Breast epithelium (tissue), 4 donors: Measurements from ENCODE around the gene FHDC1. TPM values are rescaled to one million over a fixed set of nuclear protein-coding genes. Genes with fewer than 3 reads are reported as not detected.

Experiments
- DNase-seq, 2 donors: peaks; one replicate each; pipeline ENCODE4 v3.0.0-alpha.2; 2019; ENCODE audit warnings: low spot score in 2 of 2
- H3K27ac ChIP-seq, 2 donors: fragments of 200-600 bp; sonication (generic) in 1 of 2; one replicate each; pipeline ENCODE4 v1.5.1; 2016 to 2019; ENCODE audit warnings: mild to moderate bottlenecking in 1 of 2
- H3K27me3 ChIP-seq, 2 donors: fragments of 200-600 bp; sonication (generic) in 1 of 2; one replicate each; pipeline versions ENCODE4 v1.5.1 to v1.6.0; 2017 to 2019; ENCODE audit warnings: control low read depth in 1 of 2, mild to moderate bottlenecking in 1 of 2
- H3K36me3 ChIP-seq: fragments of 200-600 bp; one replicate; pipeline ENCODE4 v1.5.1; 2019
- H3K4me1 ChIP-seq, 2 donors: fragments of 200-600 bp; sonication (generic); one replicate each; pipeline ENCODE4 v1.5.1; 2016 to 2019; ENCODE audit warnings: control low read depth in 1 of 2
- H3K4me3 ChIP-seq, 3 donors: fragments of 200-600 bp; sonication (generic); 1 replicate in 2 of 3; 2 replicates in 1 of 3; pipeline ENCODE4 v1.5.1; 2016 to 2019; ENCODE audit warnings: mild to moderate bottlenecking in 3 of 3, moderate library complexity in 2 of 3
- H3K9me3 ChIP-seq, 2 donors: fragments of 200-600 bp; sonication (generic) in 1 of 2; one replicate each; pipeline ENCODE4 v1.5.1; 2016 to 2019; ENCODE audit warnings: control low read depth in 1 of 2
- POLR2A ChIP-seq: fragments of 450-650 bp; IDR thresholded peaks from one replicate; pipeline ENCODE4 v1.6.1; 2016; ENCODE audit warnings: antibody characterized with exemption, mild to moderate bottlenecking, moderate library complexity
- POLR2AphosphoS5 ChIP-seq, 3 donors: sonication (generic); formaldehyde crosslinking; IDR thresholded peaks; one replicate each; pipeline ENCODE4 v1.6.1; 2017; ENCODE audit warnings: antibody characterized with exemption in 3 of 3
- intact Hi-C: fragments of 100-400 bp; cut with DNase I; formaldehyde crosslinking; loops from one replicate; pipeline ENCODE4 v1.15.1; 2023; ENCODE audit warnings: low total_unique reads
- total RNA-seq, 3 donors: library from RNA; depleted of rRNA; stranded (reverse); fragments of >200 nt; gene quantifications; one replicate each; pipeline ENCODE4 v1.1.0, GENCODE V29; 2016
- TF ChIP-seq, protein P1 (sequence below), 3 donors: fragments of 450-650 bp; IDR thresholded peaks; one replicate each; pipeline ENCODE4 v1.5.1; 2016 to 2017; ENCODE audit warnings: antibody characterized with exemption in 3 of 3, mild to moderate bottlenecking in 3 of 3, moderate library complexity in 3 of 3

FHDC1 gene
- total RNA-seq, 3 donors from 2014 or later = 0.48 to 2.3 (median 2.0) TPM

DNA sequence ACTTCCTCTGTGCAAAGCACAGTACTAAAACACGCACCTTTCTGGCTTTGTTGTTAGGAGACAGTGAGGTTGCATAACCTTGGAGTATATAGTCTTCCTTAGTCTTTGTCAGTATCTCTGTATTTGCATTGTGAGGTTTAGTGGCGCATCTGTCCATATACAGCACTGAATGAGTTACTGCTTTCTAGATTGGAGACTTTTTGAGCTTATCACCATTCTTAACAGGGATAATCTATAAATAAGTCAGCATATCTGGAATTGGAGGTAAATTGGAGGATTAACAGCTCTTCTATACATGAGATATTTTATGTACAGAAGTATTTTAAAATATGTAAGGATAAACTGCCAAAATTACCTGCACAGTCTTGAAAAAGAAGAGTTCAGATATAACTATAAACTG lies 4.3 kb downstream of the FHDC1 start:
- H3K4me3 ChIP-seq = no peak overlapping the region
- TF ChIP-seq POLR2AphosphoS5 (IDR thresholded peaks at IDR 0.05) (no peak), POLR2A (no peak)
- TF ChIP-seq, protein P1, sequence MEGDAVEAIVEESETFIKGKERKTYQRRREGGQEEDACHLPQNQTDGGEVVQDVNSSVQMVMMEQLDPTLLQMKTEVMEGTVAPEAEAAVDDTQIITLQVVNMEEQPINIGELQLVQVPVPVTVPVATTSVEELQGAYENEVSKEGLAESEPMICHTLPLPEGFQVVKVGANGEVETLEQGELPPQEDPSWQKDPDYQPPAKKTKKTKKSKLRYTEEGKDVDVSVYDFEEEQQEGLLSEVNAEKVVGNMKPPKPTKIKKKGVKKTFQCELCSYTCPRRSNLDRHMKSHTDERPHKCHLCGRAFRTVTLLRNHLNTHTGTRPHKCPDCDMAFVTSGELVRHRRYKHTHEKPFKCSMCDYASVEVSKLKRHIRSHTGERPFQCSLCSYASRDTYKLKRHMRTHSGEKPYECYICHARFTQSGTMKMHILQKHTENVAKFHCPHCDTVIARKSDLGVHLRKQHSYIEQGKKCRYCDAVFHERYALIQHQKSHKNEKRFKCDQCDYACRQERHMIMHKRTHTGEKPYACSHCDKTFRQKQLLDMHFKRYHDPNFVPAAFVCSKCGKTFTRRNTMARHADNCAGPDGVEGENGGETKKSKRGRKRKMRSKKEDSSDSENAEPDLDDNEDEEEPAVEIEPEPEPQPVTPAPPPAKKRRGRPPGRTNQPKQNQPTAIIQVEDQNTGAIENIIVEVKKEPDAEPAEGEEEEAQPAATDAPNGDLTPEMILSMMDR (IDR thresholded peaks at IDR 0.05) = no peak
- no peak for DNase-seq
- H3K27ac ChIP-seq = no peak overlapping the region
- no peaks in the 10 kb centered on the region for H3K4me1 ChIP-seq
- H3K9me3 ChIP-seq = no peaks in the 10 kb centered on the region
- intact Hi-C loops = no loop called here
- H3K27me3 ChIP-seq = no peaks in the 10 kb centered on the region
- no peaks in the 10 kb centered on the region for H3K36me3 ChIP-seq

DNA sequence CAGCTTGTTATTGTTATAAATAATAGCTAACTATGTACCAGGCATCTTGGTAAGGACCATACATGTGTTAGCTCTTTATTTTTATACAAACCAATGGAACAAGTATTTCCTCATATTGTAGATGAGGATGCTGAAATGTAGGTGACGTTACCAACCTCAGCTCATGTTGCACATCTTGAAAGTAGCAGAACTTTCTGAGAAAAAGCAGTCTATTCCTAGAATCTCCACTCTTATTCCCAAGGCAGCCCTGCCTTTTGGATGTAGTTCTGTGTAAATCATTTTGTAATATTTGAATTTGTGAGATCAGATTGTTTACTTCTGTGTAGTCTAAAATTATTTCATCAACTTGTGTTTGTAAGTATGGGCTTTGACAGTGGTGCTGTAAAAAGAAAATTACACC lies 5.3 kb downstream of the FHDC1 start:
- DNase-seq = no peak
- no peak overlapping the region for H3K4me3 ChIP-seq
- no peaks in the 10 kb centered on the region for H3K27me3 ChIP-seq
- no peaks in the 10 kb centered on the region for H3K9me3 ChIP-seq
- H3K4me1 ChIP-seq = no peaks in the 10 kb centered on the region
- no peak for TF ChIP-seq POLR2AphosphoS5 (IDR thresholded peaks at IDR 0.05)
- TF ChIP-seq, protein P1 (IDR thresholded peaks at IDR 0.05) = no peak
- TF ChIP-seq POLR2A = no peak
- intact Hi-C loops = no loop called here
- no peaks in the 10 kb centered on the region for H3K36me3 ChIP-seq
- no peak overlapping the region for H3K27ac ChIP-seq

DNA sequence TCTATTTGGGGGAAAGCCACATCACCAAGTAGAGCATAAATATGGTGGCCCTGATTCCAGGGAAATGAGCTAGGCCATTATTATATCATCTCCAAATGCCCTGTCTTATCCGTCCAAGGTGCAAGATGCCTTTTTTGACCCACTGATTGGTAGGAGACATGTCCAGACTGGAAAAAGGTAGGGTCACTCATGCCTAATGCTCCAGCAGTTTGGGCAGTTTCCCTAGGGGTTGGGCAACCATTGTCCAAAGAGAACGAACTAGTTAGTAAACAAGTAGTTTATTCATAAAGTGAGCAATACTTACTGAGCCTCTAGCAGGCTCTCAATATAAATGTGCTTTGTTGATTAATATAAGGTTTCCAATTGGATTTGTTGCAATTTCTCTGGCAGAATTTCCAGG lies 6.2 kb downstream of the FHDC1 start:
- TF ChIP-seq POLR2AphosphoS5 (IDR thresholded peaks at IDR 0.05) (no peak), POLR2A (no peak)
- TF ChIP-seq, protein P1 (IDR thresholded peaks at IDR 0.05) = no peak
- intact Hi-C loops = no loop called here
- H3K4me1 ChIP-seq = no peaks in the 10 kb centered on the region
- no peaks in the 10 kb centered on the region for H3K9me3 ChIP-seq
- H3K36me3 ChIP-seq = no peaks in the 10 kb centered on the region
- no peak overlapping the region for H3K27ac ChIP-seq
- DNase-seq = no peak
- no peaks in the 10 kb centered on the region for H3K27me3 ChIP-seq
- no peak overlapping the region for H3K4me3 ChIP-seq

DNA sequence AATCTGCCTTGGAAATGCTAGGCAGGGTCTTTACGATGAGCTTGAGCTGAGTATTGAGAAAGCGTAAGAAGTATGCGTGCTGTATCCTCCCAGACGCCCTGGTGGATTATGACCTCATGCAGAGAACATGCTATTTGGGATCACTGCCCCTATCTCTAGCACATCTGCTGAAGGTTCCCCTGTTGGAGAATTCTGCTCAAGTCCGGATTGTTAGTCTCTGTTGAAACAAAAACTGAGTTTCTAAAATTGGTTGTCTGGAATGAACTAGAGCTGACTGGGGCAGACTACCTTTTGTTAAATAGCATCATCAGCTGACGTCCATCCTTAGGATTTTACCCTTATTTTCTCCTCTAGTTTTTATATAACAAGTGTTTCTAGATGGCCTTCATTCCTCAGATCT lies 7.5 kb downstream of the FHDC1 start:
- peak in 1 of 2 donors; percentile 30 for DNase-seq
- peak overlapping the region; percentile 51 to 71 for H3K27ac ChIP-seq

DNA sequence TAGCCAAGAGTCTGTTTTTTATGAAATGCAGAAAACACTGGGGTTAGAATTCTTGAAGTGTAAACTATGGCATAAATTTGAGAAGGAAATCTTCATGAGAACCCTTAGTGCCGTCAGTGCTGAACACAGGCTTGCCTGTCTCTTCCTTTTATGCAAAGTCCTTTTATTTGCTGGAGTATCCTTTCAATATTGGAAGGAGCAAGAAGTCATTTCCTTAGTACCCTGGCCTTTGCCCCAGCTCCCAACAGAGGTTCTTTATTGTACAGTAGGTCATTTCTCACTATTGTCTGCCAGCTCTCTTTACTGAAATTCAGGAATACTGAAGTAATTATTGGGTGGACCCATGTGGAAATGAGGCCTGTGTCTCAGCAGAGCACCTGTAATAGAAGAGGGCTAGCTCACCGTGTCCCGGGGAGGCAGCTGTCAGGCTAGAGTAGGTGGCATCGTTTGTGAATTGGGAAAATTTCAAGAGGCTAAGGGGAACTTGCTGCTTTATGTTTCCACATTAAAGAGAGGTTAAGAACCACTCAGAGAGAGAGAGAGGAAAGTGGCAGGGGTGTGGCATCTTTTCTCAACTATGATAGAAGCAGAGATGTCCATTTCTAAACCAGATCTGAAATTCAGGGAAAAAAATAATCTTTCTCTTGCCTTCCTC lies 8.7 kb downstream of the FHDC1 start:
- TF ChIP-seq, protein P1 (IDR thresholded peaks at IDR 0.05) = no peak
- no peak for TF ChIP-seq POLR2AphosphoS5 (IDR thresholded peaks at IDR 0.05)
- no peak for TF ChIP-seq POLR2A
- no peaks in the 10 kb centered on the region for H3K36me3 ChIP-seq
- H3K9me3 ChIP-seq = no peaks in the 10 kb centered on the region
- peak overlapping the region in 1 of 2 donors; percentile 51 for H3K27ac ChIP-seq
- H3K4me1 ChIP-seq = no peaks in the 10 kb centered on the region
- H3K27me3 ChIP-seq = no peaks in the 10 kb centered on the region
- intact Hi-C loops = no loop called here
- DNase-seq = no peak
- H3K4me3 ChIP-seq = no peak overlapping the region

More for the DNA sequence above, 7.5 kb downstream of the FHDC1 start:
- intact Hi-C loops = no loop called here
- no peaks in the 10 kb centered on the region for H3K36me3 ChIP-seq
- H3K4me1 ChIP-seq = no peaks in the 10 kb centered on the region
- no peaks in the 10 kb centered on the region for H3K27me3 ChIP-seq
- no peak overlapping the region for H3K4me3 ChIP-seq
- no peak for TF ChIP-seq POLR2AphosphoS5 (IDR thresholded peaks at IDR 0.05)
- TF ChIP-seq POLR2A = no peak
- TF ChIP-seq, protein P1 (IDR thresholded peaks at IDR 0.05) = no peak
- H3K9me3 ChIP-seq = no peaks in the 10 kb centered on the region
